ENCODE results near the gene PGM3.
A peak's percentile ranks its signal among the peaks of the same experiment; 100 is the strongest.

DNA sequence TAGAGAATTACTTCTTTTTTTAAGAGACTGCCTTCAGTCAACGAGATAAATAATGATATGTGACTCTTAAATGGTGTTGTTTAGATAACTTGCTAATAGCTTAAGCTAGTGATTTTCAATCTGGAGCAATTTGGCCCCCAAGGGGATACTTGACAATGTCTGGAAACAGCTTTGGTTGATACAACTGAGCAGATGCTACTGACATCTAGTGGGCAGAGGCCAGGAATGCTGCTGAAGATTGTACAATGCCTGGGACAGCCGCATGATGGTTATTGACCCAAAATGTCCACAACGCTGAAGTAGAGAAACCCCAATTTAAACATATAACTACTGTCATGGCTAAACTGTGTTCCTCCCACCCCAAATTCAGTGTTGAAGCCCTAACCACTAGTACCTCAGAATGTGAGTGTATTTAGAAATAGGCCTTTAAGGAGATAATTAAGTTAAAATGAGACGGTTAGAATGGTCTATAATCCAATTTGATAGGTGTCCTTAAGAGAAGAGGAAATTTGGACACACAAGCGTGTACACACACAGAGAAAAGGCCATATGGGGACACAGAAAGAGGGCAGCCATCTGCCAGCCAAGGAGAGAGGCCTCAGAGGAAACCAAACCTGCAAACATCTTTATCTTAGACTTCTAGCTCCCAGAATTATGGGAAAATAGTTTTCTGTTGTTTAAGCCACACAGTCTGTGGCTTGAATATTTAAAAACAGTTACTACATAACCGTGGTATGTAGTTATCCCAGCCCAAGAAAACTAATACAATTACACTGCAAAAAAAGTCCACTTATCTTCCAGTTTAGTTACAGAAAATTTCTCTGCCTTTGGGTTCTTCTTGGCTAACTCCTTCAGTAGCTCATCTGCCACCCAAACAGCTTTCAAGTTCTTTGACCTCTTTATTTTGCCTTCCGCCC lies 22.3 kb upstream of the PGM3 start:
- no peak for TF ChIP-seq EZH2 (IDR thresholded peaks at IDR 0.05; ENCODE audit: borderline replicate concordance, low read depth, low read length, severe bottlenecking)
- TF ChIP-seq, protein P1, sequence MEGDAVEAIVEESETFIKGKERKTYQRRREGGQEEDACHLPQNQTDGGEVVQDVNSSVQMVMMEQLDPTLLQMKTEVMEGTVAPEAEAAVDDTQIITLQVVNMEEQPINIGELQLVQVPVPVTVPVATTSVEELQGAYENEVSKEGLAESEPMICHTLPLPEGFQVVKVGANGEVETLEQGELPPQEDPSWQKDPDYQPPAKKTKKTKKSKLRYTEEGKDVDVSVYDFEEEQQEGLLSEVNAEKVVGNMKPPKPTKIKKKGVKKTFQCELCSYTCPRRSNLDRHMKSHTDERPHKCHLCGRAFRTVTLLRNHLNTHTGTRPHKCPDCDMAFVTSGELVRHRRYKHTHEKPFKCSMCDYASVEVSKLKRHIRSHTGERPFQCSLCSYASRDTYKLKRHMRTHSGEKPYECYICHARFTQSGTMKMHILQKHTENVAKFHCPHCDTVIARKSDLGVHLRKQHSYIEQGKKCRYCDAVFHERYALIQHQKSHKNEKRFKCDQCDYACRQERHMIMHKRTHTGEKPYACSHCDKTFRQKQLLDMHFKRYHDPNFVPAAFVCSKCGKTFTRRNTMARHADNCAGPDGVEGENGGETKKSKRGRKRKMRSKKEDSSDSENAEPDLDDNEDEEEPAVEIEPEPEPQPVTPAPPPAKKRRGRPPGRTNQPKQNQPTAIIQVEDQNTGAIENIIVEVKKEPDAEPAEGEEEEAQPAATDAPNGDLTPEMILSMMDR (IDR thresholded peaks at IDR 0.05; ENCODE audit: borderline replicate concordance, extremely low read depth, low read length, poor library complexity, severe bottlenecking): peak; percentile 86

All from DND-41 (cell line).